SJCRH30 (cell line): ENCODE results near the gene DACH2. TPM values are rescaled to one million over a fixed set of nuclear protein-coding genes. Genes with fewer than 3 reads are reported as not detected.

Experiments used
- DNase-seq, 2 experiments: peaks; one replicate each; pipeline ENCODE4 v3.0.0-alpha.2; 2015 to 2020
- H3K27ac ChIP-seq: fragments of 250-450 bp; sonication (Bioruptor Pico); 2 replicates; pipeline ENCODE4 v1.5.1; 2020; ENCODE audit warnings: mild to moderate bottlenecking, moderate library complexity
- H3K27me3 ChIP-seq: fragments of 250-450 bp; sonication (Bioruptor Pico); 2 replicates; pipeline ENCODE4 v1.5.1; 2020; ENCODE audit warnings: mild to moderate bottlenecking, moderate library complexity
- H3K36me3 ChIP-seq: fragments of 250-450 bp; sonication (Bioruptor Pico); 2 replicates; pipeline ENCODE4 v1.5.1; 2020; ENCODE audit warnings: mild to moderate bottlenecking, moderate library complexity
- H3K4me1 ChIP-seq: fragments of 250-450 bp; sonication (Bioruptor Pico); 2 replicates; pipeline ENCODE4 v1.5.1; 2020; ENCODE audit warnings: mild to moderate bottlenecking, moderate library complexity
- H3K4me3 ChIP-seq: fragments of 250-450 bp; sonication (Bioruptor Pico); 2 replicates; pipeline ENCODE4 v1.5.1; 2020; ENCODE audit warnings: mild to moderate bottlenecking, moderate library complexity
- H3K9me3 ChIP-seq: fragments of 250-450 bp; sonication (Bioruptor Pico); replicated peaks from 2 replicates; pipeline ENCODE4 v1.5.1; 2020; ENCODE audit warnings: mild to moderate bottlenecking, moderate library complexity
- total RNA-seq: library from RNA; depleted of rRNA; stranded (reverse); fragments of >200 nt; shearing (Covaris generic); gene quantifications from 2 replicates; pipeline ENCODE4 v1.2.3, GENCODE V29; 2014

DACH2 gene
- total RNA-seq, 1 experiment from 2014 or later = not detected

GRCh38 chrX:86194758-86195157 is 46.5 kb downstream of the DACH2 start:
- no peaks in the 10 kb centered on the region for H3K27me3 ChIP-seq
- H3K36me3 ChIP-seq = no peaks in the 10 kb centered on the region
- H3K27ac ChIP-seq = no peak overlapping the region
- DNase-seq = no peak
- no peaks in the 10 kb centered on the region for H3K4me1 ChIP-seq
- H3K4me3 ChIP-seq = no peak overlapping the region
- no peaks in the 10 kb centered on the region for H3K9me3 ChIP-seq

GRCh38 chrX:86195343-86195742 is 47.1 kb downstream of the DACH2 start:
- no peak for DNase-seq
- no peaks in the 10 kb centered on the region for H3K4me1 ChIP-seq
- no peak overlapping the region for H3K27ac ChIP-seq
- no peaks in the 10 kb centered on the region for H3K27me3 ChIP-seq
- H3K4me3 ChIP-seq = no peak overlapping the region
- H3K9me3 ChIP-seq = no peaks in the 10 kb centered on the region
- H3K36me3 ChIP-seq = no peaks in the 10 kb centered on the region

GRCh38 chrX:86197815-86198214 is 49.6 kb downstream of the DACH2 start:
- no peaks in the 10 kb centered on the region for H3K36me3 ChIP-seq
- H3K4me3 ChIP-seq = no peak overlapping the region
- H3K27me3 ChIP-seq = no peaks in the 10 kb centered on the region
- DNase-seq = no peak
- H3K4me1 ChIP-seq = no peaks in the 10 kb centered on the region
- H3K27ac ChIP-seq = no peak overlapping the region
- H3K9me3 ChIP-seq = no peaks in the 10 kb centered on the region

- Histone ChIP-seq H3K27ac (no peak overlapping the region), H3K4me1 (no peaks in the 10 kb centered on the region), H3K36me3 (no peaks in the 10 kb centered on the region), H3K27me3 (no peaks in the 10 kb centered on the region), H3K9me3 (no peaks in the 10 kb centered on the region), H3K4me3 (no peak overlapping the region)
- DNase-seq = no peak
Observed at GRCh38 chrX:86210772-86211171, 62.5 kb downstream of the DACH2 start.

GRCh38 chrX:86215260-86215659 is 67.0 kb downstream of the DACH2 start:
- H3K4me3 ChIP-seq = no peak overlapping the region
- no peaks in the 10 kb centered on the region for H3K4me1 ChIP-seq
- no peak overlapping the region for H3K27ac ChIP-seq
- H3K27me3 ChIP-seq = no peaks in the 10 kb centered on the region
- no peaks in the 10 kb centered on the region for H3K36me3 ChIP-seq
- no peak for DNase-seq
- H3K9me3 ChIP-seq = no peaks in the 10 kb centered on the region

GRCh38 chrX:86237482-86237881 is 89.2 kb downstream of the DACH2 start:
- no peaks in the 10 kb centered on the region for H3K27me3 ChIP-seq
- no peak overlapping the region for H3K27ac ChIP-seq
- no peak for DNase-seq
- no peak overlapping the region for H3K4me3 ChIP-seq
- no peaks in the 10 kb centered on the region for H3K4me1 ChIP-seq
- H3K9me3 ChIP-seq = no peaks in the 10 kb centered on the region
- no peaks in the 10 kb centered on the region for H3K36me3 ChIP-seq

GRCh38 chrX:86241547-86241946 is 93.3 kb downstream of the DACH2 start:
- Histone ChIP-seq H3K4me3 (no peak overlapping the region), H3K9me3 (no peaks in the 10 kb centered on the region), H3K4me1 (no peaks in the 10 kb centered on the region), H3K27me3 (no peaks in the 10 kb centered on the region), H3K27ac (no peak overlapping the region), H3K36me3 (no peaks in the 10 kb centered on the region)
- DNase-seq = no peak

GRCh38 chrX:86263526-86263925 is 115.3 kb downstream of the DACH2 start:
- no peak overlapping the region for H3K4me3 ChIP-seq
- H3K9me3 ChIP-seq = no peaks in the 10 kb centered on the region
- no peaks in the 10 kb centered on the region for H3K36me3 ChIP-seq

GRCh38 chrX:86295293-86295692 is 147.0 kb downstream of the DACH2 start:
- no peaks in the 10 kb centered on the region for H3K4me1 ChIP-seq
- DNase-seq = no peak
- no peak overlapping the region for H3K27ac ChIP-seq
- H3K27me3 ChIP-seq = no peaks in the 10 kb centered on the region
- no peaks in the 10 kb centered on the region for H3K36me3 ChIP-seq
- no peak overlapping the region for H3K4me3 ChIP-seq
- H3K9me3 ChIP-seq = no peaks in the 10 kb centered on the region

More at GRCh38 chrX:86263526-86263925, 115.3 kb downstream of the DACH2 start:
- Histone ChIP-seq H3K27me3 (no peaks in the 10 kb centered on the region), H3K27ac (no peak overlapping the region), H3K4me1 (no peaks in the 10 kb centered on the region)
- no peak for DNase-seq

GRCh38 chrX:86322913-86323312 is 174.7 kb downstream of the DACH2 start:
- no peaks in the 10 kb centered on the region for H3K9me3 ChIP-seq
- H3K27ac ChIP-seq = no peak overlapping the region
- no peaks in the 10 kb centered on the region for H3K27me3 ChIP-seq
- peak in 1 of 2 experiments; percentile 15 for DNase-seq
- no peaks in the 10 kb centered on the region for H3K4me1 ChIP-seq
- no peak overlapping the region for H3K4me3 ChIP-seq
- H3K36me3 ChIP-seq = no peaks in the 10 kb centered on the region

- no peak overlapping the region for H3K4me3 ChIP-seq
Observed at GRCh38 chrX:86329174-86329573, 180.9 kb downstream of the DACH2 start.

GRCh38 chrX:86348669-86349068 is 200.4 kb downstream of the DACH2 start:
- peak; percentile 2 to 19 for DNase-seq
- no peaks in the 10 kb centered on the region for H3K27me3 ChIP-seq
- no peaks in the 10 kb centered on the region for H3K4me1 ChIP-seq

More at GRCh38 chrX:86329174-86329573, 180.9 kb downstream of the DACH2 start:
- Histone ChIP-seq H3K36me3 (no peaks in the 10 kb centered on the region), H3K4me1 (no peaks in the 10 kb centered on the region), H3K27ac (no peak overlapping the region), H3K9me3 (no peaks in the 10 kb centered on the region), H3K27me3 (no peaks in the 10 kb centered on the region)
- no peak for DNase-seq

GRCh38 chrX:86349115-86349514 is 200.9 kb downstream of the DACH2 start:
- Histone ChIP-seq H3K9me3 (no peaks in the 10 kb centered on the region), H3K4me1 (no peaks in the 10 kb centered on the region), H3K27me3 (no peaks in the 10 kb centered on the region), H3K4me3 (no peak overlapping the region), H3K27ac (no peak overlapping the region), H3K36me3 (no peaks in the 10 kb centered on the region)
- no peak for DNase-seq

More at GRCh38 chrX:86348669-86349068, 200.4 kb downstream of the DACH2 start:
- no peak overlapping the region for H3K27ac ChIP-seq
- H3K9me3 ChIP-seq = no peaks in the 10 kb centered on the region
- H3K4me3 ChIP-seq = no peak overlapping the region
- no peaks in the 10 kb centered on the region for H3K36me3 ChIP-seq

GRCh38 chrX:86369847-86370630 is 221.8 kb downstream of the DACH2 start:
- H3K27ac ChIP-seq = no peak overlapping the region
- no peak for DNase-seq
- H3K4me3 ChIP-seq = no peak overlapping the region
- H3K4me1 ChIP-seq = no peaks in the 10 kb centered on the region
- H3K36me3 ChIP-seq = no peaks in the 10 kb centered on the region
- H3K9me3 ChIP-seq = no peaks in the 10 kb centered on the region
- H3K27me3 ChIP-seq = no peaks in the 10 kb centered on the region

- H3K27me3 ChIP-seq = no peaks in the 10 kb centered on the region
- no peak overlapping the region for H3K4me3 ChIP-seq
- no peak overlapping the region for H3K27ac ChIP-seq
Observed at GRCh38 chrX:86370927-86371326, 222.7 kb downstream of the DACH2 start.

GRCh38 chrX:86379209-86379608 is 231.0 kb downstream of the DACH2 start:
- Histone ChIP-seq H3K27ac (no peak overlapping the region), H3K36me3 (no peaks in the 10 kb centered on the region), H3K4me1 (no peaks in the 10 kb centered on the region), H3K4me3 (no peak overlapping the region), H3K9me3 (no peaks in the 10 kb centered on the region), H3K27me3 (no peaks in the 10 kb centered on the region)
- DNase-seq = no peak

More at GRCh38 chrX:86370927-86371326, 222.7 kb downstream of the DACH2 start:
- Histone ChIP-seq H3K4me1 (no peaks in the 10 kb centered on the region), H3K36me3 (no peaks in the 10 kb centered on the region), H3K9me3 (no peaks in the 10 kb centered on the region)
- no peak for DNase-seq
